Fibroblast of lung (primary cell): ENCODE results near the gene BAZ1A. TPM values are rescaled to one million over a fixed set of nuclear protein-coding genes. Genes with fewer than 3 reads are reported as not detected.
A peak's percentile ranks its signal among the peaks of the same experiment; 100 is the strongest.

Source experiments
- DNase-seq, 2 donors: peaks; one replicate each; pipeline versions ENCODE4 v3.0.0 to v3.0.0-alpha.2; 2010; ENCODE audit warnings: low read depth in 2 of 2
- H2AFZ ChIP-seq: 2 replicates; pipeline ENCODE4 v1.5.1; 2012; ENCODE audit warnings: low read length, control low read depth, inconsistent platforms
- H3K27ac ChIP-seq: 2 replicates; pipeline ENCODE4 v1.5.1; 2011; ENCODE audit warnings: low read length, control low read depth; ENCODE audit not compliant: insufficient read depth
- H3K27me3 ChIP-seq: 2 replicates; pipeline ENCODE4 v1.5.1; 2011; ENCODE audit warnings: mild to moderate bottlenecking, low read length; ENCODE audit not compliant: control insufficient read depth, insufficient read depth
- H3K36me3 ChIP-seq: 2 replicates; pipeline ENCODE4 v1.5.1; 2011; ENCODE audit warnings: low read length; ENCODE audit not compliant: control insufficient read depth, insufficient read depth
- H3K4me1 ChIP-seq: 2 replicates; pipeline ENCODE4 v1.5.1; 2011; ENCODE audit warnings: low read length; ENCODE audit not compliant: control insufficient read depth, insufficient read depth; ENCODE audit errors: extremely low read depth
- H3K4me2 ChIP-seq: 2 replicates; pipeline ENCODE4 v1.5.1; 2011; ENCODE audit warnings: low read length, control low read depth; ENCODE audit not compliant: insufficient read depth; ENCODE audit errors: extremely low read depth
- H3K4me3 ChIP-seq, 4 experiments: fragments of 200-600 bp in 1 of 4; sonication (generic) in 1 of 4; replicated peaks in 1 of 4; 2 replicates each; pipeline ENCODE4 v1.5.1; 2011 to 2016; ENCODE audit warnings: low read length in 4 of 4, low read depth in 3 of 4, mild to moderate bottlenecking in 3 of 4, control low read depth in 2 of 4, inconsistent platforms in 1 of 4, mixed read lengths in 1 of 4; ENCODE audit not compliant: insufficient read depth in 1 of 4; ENCODE audit errors: control extremely low read depth in 1 of 4
- H3K79me2 ChIP-seq: 2 replicates; pipeline ENCODE4 v1.5.1; 2012; ENCODE audit warnings: mild to moderate bottlenecking, low read length, inconsistent platforms; ENCODE audit not compliant: control insufficient read depth, insufficient read depth
- H3K9ac ChIP-seq: 2 replicates; pipeline ENCODE4 v1.5.1; 2011; ENCODE audit warnings: mild to moderate bottlenecking, low read length, control low read depth; ENCODE audit not compliant: insufficient read depth
- H3K9me3 ChIP-seq: 2 replicates; pipeline ENCODE4 v1.5.1; 2012; ENCODE audit warnings: low read depth, low read length; ENCODE audit not compliant: control insufficient read depth, insufficient read depth
- H4K20me1 ChIP-seq: 2 replicates; pipeline ENCODE4 v1.5.1; 2011; ENCODE audit warnings: low read length; ENCODE audit not compliant: control insufficient read depth, insufficient read depth; ENCODE audit errors: extremely low read depth
- CTCF ChIP-seq, 2 donors: IDR thresholded peaks in 1 of 2; conservative IDR thresholded peaks in 1 of 2; 1 replicate in 1 of 2; 2 replicates in 1 of 2; pipeline ENCODE4 v1.5.1; 2011 to 2012; ENCODE audit warnings: low read length in 2 of 2, control low read depth in 1 of 2, inconsistent platforms in 1 of 2, low read depth in 1 of 2, mild to moderate bottlenecking in 1 of 2
- EZH2 ChIP-seq: IDR thresholded peaks from 2 replicates; pipeline ENCODE4 v1.5.1; 2012; ENCODE audit warnings: low read length, control low read depth, mild to moderate bottlenecking; ENCODE audit errors: missing control alignments
- polyA plus RNA-seq, 2 donors: library from polyadenylated mRNA; depleted of rRNA in 1 of 2; stranded (reverse) in 1 of 2; unstranded in 1 of 2; fragments of >200 nt; gene quantifications; 2 replicates each; pipeline ENCODE4 v1.2.1, GENCODE V29; 2011 to 2012; ENCODE audit warnings: missing spikeins in 1 of 2
- total RNA-seq: library from RNA; depleted of rRNA; stranded (reverse); fragments of >200 nt; gene quantifications from 2 replicates; pipeline ENCODE4 v1.2.1, GENCODE V29; 2014

The BAZ1A gene
- total and polyA plus RNA-seq, 2 donors (not counting 1 experiment from before 2014, with no cell fraction given): 21.1 to 35.2 TPM

- no peaks in the 10 kb centered on the region for H3K27me3 ChIP-seq
- H4K20me1 ChIP-seq: no peaks in the 10 kb centered on the region
- H3K4me2 ChIP-seq: no peak overlapping the region
- no peaks in the 10 kb centered on the region for H3K9me3 ChIP-seq
- no peak for DNase-seq
- TF ChIP-seq CTCF (conservative IDR thresholded peaks at IDR 0.05 in 1 of 2, IDR thresholded peaks at IDR 0.05 in 1 of 2; ENCODE audit: low read depth in 1 of 2, low read length in 2 of 2): no peak
- TF ChIP-seq EZH2: no peak
- peak overlapping the region; percentile 26 for H2AFZ ChIP-seq
- no peak overlapping the region for H3K4me3 ChIP-seq
- no peaks in the 10 kb centered on the region for H3K36me3 ChIP-seq
- no peak overlapping the region for H3K27ac ChIP-seq
- H3K79me2 ChIP-seq: no peaks in the 10 kb centered on the region
- no peaks in the 10 kb centered on the region for H3K4me1 ChIP-seq
- H3K9ac ChIP-seq: no peak overlapping the region
Observed at GRCh38 chr14:34732802-34733201, 142.4 kb downstream of the BAZ1A start.

- TF ChIP-seq EZH2 (no peak), CTCF (conservative IDR thresholded peaks at IDR 0.05 in 1 of 2, IDR thresholded peaks at IDR 0.05 in 1 of 2; ENCODE audit: low read depth in 1 of 2, low read length in 2 of 2) (no peak)
- Histone ChIP-seq H3K4me1 (peaks cover 3% of the 10 kb centered on the region), H3K79me2 (no peaks in the 10 kb centered on the region), H2AFZ (no peak overlapping the region), H3K9me3 (no peaks in the 10 kb centered on the region), H4K20me1 (no peaks in the 10 kb centered on the region), H3K27me3 (no peaks in the 10 kb centered on the region), H3K27ac (no peak overlapping the region), H3K36me3 (no peaks in the 10 kb centered on the region), H3K4me3 (no peak overlapping the region), H3K9ac (no peak overlapping the region), H3K4me2 (no peak overlapping the region)
- DNase-seq: no peak
Observed at GRCh38 chr14:34723867-34724266, 151.3 kb downstream of the BAZ1A start.

GRCh38 chr14:34722723-34723545, 152.2 kb downstream of the BAZ1A start:
- Histone ChIP-seq H3K4me3 (no peak overlapping the region), H2AFZ (peak overlapping the region; percentile 88), H3K4me1 (peaks cover 5% of the 10 kb centered on the region), H3K79me2 (no peaks in the 10 kb centered on the region), H3K9me3 (no peaks in the 10 kb centered on the region), H3K27ac (no peak overlapping the region), H3K36me3 (no peaks in the 10 kb centered on the region), H4K20me1 (no peaks in the 10 kb centered on the region), H3K27me3 (no peaks in the 10 kb centered on the region), H3K9ac (no peak overlapping the region), H3K4me2 (no peak overlapping the region)
- DNase-seq: peak; percentile 34 to 73
- TF ChIP-seq CTCF (conservative IDR thresholded peaks at IDR 0.05 in 1 of 2, IDR thresholded peaks at IDR 0.05 in 1 of 2; ENCODE audit: low read depth in 1 of 2, low read length in 2 of 2) (peak; percentile 75 to 82), EZH2 (no peak)
